GM12865 (cell line): ENCODE results near the gene METTL15.
"Not testable (repeated sequence)": the region's sequence is repeated elsewhere in the genome, so short reads cannot be mapped to it uniquely, and the experiment has no call there.

Experiments
- DNase-seq: peaks from one replicate; pipeline ENCODE4 v3.0.0; 2010; ENCODE audit warnings: low read depth
- H3K4me3 ChIP-seq: 2 replicates; pipeline ENCODE4 v1.5.1; 2011; ENCODE audit warnings: mild to moderate bottlenecking, low read depth, low read length, control low read depth
- CTCF ChIP-seq: IDR thresholded peaks from 2 replicates; pipeline ENCODE4 v1.5.1; 2011; ENCODE audit warnings: low read length, control low read depth, low read depth, inconsistent platforms; ENCODE audit not compliant: insufficient read depth; ENCODE audit errors: missing control alignments

The METTL15 gene

DNA sequence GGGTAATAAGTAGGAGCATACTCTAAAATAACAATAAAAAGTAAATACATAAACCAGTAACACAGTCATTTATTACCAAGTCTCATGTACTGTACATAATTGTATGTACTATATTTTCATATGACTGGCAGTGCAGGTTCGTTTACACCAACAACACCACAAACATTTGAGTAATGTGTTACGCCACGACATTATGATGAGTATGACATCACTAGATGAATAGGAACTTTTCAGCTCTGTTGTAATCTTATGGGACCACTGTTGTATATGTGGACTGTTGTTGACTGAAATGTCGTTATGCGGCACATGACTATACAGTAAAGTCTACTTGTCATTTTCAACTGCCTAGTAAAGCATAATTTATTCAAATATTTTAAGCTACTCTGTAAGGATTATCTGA lies 18.8 kb upstream of the METTL15 start:
- no peak for TF ChIP-seq CTCF
- DNase-seq = no peak
- H3K4me3 ChIP-seq = no peak overlapping the region

- no peak for DNase-seq
- H3K4me3 ChIP-seq = no peak overlapping the region
- no peak for TF ChIP-seq CTCF
Measured at GRCh38 chr11:28090052-28090749, 18.0 kb upstream of the METTL15 start.

- no peak for TF ChIP-seq CTCF
- no peak overlapping the region for H3K4me3 ChIP-seq
- no peak for DNase-seq
Measured at GRCh38 chr11:28092786-28093185, 15.4 kb upstream of the METTL15 start.

- no peak for DNase-seq
- no peak for TF ChIP-seq CTCF
- H3K4me3 ChIP-seq = no peak overlapping the region
Measured at GRCh38 chr11:28098257-28098656, 9.9 kb upstream of the METTL15 start.

DNA sequence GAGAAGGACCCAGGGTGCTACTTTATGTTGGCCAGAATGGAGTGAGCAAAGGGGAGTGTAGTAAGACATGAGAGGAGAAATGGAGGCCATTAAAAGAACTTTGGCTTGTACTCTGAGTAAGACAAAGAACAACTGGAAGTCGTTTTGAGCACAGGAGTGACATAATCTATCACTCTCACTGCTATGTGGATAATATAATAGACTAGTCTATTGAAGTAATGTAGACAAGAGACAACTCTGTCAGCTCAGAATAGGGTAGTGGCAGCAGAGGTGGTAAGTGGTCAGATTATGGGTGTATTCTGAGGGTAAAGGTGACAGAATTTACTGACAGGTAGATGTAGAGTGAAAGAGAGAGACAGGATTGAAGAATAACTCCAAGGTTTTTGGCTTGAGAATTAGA lies 8.5 kb upstream of the METTL15 start:
- DNase-seq = no peak
- TF ChIP-seq CTCF = no peak
- H3K4me3 ChIP-seq = no peak overlapping the region

- no peak for DNase-seq
- TF ChIP-seq CTCF = no peak
- no peak overlapping the region for H3K4me3 ChIP-seq
Measured at GRCh38 chr11:28100665-28101064, 7.5 kb upstream of the METTL15 start.

DNA sequence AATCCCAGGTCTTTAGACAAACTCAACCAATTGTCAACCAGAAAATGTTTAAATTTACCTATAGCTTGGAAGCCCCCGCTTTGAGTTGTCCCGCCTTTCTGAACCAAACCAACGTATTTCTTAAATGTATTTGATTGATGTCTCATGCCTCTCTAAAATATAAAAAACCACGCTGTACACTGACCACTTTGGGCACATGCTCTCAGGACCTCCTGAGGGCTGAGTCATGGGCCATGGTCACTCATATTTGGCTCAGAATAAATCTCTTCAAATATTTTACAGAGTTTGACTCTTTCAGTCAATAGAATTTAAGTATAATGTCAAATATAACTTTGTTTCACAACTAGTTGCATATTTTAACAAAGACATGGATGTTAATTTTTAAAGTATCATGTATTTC lies 5.9 kb upstream of the METTL15 start:
- not testable (repeated sequence) for H3K4me3 ChIP-seq, DNase-seq
